ENCODE data around the gene ANKK1.

Gene ANKK1, protein sequence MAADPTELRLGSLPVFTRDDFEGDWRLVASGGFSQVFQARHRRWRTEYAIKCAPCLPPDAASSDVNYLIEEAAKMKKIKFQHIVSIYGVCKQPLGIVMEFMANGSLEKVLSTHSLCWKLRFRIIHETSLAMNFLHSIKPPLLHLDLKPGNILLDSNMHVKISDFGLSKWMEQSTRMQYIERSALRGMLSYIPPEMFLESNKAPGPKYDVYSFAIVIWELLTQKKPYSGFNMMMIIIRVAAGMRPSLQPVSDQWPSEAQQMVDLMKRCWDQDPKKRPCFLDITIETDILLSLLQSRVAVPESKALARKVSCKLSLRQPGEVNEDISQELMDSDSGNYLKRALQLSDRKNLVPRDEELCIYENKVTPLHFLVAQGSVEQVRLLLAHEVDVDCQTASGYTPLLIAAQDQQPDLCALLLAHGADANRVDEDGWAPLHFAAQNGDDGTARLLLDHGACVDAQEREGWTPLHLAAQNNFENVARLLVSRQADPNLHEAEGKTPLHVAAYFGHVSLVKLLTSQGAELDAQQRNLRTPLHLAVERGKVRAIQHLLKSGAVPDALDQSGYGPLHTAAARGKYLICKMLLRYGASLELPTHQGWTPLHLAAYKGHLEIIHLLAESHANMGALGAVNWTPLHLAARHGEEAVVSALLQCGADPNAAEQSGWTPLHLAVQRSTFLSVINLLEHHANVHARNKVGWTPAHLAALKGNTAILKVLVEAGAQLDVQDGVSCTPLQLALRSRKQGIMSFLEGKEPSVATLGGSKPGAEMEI

DNA sequence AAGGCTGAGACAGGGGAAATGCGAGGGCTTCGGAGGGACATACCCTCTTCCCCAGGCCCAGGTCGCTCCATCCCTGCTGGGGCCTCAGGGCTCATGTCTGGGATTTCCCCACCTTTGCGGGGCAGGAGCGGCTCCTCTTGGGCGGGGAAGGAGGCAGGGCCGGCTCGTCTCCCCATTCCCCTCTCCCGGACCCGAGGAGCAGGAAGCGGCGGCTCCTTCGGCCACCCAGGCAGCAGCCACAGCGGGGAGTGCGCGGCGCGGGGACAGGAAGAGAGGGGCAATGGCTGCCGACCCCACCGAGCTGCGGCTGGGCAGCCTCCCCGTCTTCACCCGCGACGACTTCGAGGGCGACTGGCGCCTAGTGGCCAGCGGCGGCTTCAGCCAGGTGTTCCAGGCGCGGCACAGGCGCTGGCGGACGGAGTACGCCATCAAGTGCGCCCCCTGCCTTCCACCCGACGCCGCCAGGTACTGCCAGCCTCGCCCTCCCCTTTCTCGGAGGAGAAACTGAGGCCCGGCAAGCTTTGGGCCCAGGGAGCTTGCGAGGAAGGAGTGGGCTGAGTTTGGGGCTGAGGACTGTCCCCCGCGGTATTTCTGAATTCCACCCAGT, at the start of gene ANKK1:
TSS of gene ANKK1 (plus strand) at position 175 of the 607 bp plus-strand sequence. CDS start at position 281, 106 bp downstream.
- no peak for DNase-seq

DNA sequence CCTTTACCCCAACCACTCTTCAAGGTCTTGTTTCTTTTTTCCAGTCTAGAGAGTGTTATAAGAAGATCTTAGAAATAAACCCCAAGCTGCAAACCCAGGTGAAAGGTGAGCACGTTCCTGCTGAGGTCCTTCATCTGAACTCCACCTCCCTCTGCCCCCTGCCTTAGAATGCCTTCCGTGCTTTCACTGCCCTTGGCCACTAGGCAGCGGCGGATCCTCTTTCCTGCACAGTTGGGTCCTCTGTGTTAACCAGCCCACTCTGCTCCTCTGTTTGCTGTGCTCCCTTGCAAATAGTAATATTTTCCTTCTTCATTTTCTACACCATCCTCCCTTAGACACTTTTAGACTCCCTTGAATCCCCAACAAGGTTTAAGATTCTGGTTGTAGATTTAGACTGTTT, 48.8 kb upstream of the ANKK1 start:
- DNase-seq: no peak

DNA sequence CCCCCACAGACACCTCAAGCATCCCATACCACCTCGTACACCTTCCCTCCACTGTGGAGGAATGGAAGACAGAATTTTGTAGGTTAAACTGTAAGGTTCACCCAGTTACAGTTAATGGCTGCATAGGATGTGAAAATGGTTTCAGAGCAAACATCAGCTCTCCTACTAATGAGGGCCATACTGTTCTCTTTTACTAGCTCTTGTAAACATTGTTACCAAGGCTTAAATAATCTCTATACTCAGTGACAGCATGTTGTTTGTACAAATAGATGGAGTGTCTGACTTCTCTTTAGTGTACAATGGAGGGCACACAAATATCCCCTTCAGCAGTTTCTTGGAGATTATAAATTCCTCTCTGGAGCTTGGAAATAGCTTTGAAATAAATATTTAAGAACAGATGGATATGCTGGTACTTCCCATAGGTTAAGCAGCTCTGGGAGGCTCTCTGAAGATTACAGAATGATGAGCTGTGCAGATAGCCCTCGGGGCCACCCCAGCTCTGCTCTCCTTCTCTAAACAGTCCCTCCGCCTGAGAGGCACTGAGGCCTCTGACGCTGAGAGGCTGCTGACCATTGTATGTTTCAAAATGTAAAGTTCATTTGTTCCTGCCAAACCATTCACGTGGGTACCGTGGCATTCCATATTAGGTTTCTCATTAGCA, 47.5 kb upstream of the ANKK1 start:
- no peak for DNase-seq

DNA sequence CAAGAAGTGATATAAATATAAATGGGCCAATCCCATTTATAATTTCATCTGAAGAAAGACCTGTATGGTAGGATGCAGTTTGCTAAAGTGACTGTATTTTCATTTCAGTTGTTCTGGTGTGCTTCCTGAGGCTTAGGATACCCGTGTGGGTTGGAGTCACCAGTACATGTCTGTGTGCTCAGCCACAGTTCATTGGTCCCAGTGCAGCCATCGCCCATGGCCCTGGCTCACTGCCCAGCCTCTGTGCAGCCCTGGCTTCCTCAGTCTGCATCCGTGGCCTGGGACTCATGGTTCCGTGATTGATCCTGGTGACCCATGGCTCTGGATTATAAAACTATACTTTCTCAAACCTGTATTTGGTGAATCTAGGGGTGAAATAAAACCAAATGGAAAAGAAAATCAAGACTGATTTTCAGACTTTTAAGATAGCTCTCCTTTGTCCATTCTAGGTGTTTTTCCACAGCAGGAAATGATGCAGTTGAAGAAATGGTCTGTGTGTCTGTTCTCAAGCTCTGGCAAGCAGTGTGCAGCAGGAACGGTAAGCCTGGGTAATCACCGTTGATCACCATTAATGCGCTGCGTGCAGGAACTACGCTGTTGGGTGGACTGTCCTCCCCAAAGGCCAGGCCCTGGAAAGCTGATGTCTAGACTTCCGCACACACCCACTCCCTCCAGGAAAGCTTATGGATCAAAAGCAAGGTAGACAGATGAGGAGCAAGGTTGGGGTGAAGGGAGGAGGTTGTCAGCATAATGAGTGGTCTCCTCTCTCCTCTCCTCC, 46.0 kb upstream of the ANKK1 start:
- DNase-seq: no peak

DNA sequence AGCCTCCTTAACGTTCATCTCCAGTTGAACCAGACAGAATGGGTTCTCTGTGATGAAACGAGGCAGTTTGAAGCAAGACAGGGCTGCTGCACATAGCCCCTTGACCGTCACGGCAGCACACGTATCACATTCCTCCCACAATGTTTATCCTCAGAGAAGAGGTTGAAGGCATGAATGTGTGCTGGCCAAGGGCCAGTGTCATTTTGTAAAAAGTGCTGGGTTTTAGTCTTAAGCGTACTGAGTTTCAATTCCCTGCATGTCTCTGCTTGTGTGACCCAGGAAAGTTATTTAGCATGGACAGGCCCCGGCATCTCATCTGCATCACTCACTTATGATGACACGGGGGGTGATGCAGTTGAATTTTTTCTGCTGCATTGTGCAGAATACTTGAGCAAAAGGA, 41.6 kb upstream of the ANKK1 start:
- DNase-seq: no peak

DNA sequence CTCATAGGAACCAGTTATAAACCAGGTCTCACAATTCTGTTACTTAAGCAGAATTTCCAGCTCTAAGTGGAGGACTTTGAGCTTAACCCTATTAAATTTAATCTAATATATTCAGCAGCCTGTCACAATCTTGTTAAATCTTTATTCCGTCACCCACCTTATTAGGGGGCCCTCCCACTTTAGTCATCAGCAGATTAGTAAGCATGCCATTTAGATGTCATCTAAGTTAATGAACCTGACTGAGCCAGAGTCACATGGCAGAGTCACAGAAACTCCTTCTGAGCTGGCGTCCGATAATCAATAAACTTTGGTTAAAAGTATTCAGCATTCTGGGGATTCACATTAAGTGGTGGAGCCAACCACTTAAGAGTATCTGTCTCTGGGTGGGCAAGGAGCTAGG, 38.1 kb upstream of the ANKK1 start:
- DNase-seq: no peak

DNA sequence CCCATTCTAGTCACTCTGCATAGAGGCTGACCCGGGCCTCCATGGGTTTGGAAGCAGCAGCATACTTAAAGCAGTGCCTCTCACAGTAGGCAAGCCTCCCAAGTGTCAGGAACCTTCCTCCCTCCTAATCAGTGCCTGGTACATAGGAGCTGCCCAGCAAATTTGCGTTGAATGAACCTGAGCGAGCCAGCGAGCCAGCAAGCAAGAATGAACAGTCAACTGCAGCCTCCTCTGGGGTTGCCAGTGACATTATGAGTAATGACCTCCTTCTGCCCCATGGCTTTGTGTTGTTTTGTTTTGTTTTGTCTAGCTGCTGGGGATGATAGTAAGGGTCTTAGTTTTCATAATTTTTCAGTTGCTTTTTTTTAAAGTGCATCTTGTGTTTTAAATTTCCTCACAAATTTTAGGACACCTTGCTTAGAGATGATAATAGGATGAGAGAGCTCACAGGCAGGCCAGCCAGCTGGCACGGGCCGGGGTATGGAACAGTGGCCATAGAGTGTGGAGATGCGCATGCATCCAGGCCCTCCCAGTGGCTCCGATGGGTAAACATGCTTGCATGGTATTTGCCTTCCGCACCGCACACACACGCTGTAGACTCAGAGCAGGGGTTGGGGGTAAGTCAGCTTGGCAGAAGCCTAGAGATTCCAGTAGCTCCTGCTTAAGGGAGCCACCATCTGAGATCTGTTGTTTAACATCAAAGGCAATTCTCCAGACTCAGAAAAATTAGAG, 37.1 kb upstream of the ANKK1 start:
- no peak for DNase-seq

DNA sequence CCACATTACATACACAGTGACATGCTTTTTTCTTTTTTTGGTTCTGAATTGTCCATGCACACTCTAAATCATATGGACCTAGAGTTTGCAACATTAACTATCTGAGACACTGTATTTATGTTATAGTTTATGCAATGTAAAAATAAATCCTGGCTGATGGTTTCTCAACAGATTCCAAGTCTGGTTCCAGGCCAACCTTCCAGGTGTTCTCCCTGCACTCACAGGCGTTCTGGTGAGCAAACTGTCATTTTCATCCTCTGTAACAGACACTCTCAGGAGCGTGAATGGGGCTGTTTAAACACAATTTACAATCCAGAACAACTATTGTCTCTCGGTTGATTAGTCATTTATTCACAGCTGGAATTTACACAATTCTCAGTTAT, 36.5 kb upstream of the ANKK1 start:
- DNase-seq: no peak

DNA sequence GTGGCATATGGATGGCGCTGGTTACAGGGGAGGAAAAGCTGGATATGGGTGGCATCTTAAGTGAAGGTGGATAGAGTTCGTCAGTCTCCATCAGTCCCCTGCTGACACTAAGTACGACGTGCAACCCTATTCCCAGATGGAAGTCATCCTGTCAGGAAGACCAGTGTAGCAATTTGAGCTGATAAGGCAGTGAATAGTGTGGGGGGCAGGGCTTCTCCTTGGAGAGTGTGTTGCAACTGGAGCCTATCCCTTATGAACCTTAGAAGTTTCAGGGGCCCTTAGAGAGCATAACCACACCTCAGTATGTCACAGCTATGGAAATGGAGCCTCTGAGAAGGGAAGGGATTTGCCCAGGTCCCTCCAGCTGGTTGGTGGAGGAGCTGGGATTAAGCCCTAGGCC, 36.1 kb upstream of the ANKK1 start:
- DNase-seq: no peak

DNA sequence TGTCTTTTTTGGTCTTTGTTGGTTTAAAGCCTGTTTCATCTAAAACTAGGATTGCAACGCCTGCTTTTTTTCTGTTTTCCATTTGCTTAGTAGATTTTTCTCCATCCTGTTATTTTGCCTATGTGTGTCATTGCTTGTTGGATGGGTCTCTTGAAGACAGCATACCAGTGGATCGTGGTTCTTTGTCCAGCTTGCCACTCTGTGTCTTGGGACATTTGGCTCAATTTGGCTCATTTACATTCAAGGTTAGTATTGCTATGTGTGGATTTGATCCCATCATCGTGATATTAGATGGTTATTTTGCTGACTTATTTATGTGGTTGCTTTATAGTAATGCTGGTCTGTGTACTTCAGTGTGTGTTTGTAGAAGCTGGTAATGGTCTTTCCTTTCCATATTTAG, 31.4 kb upstream of the ANKK1 start:
- DNase-seq: no peak

DNA sequence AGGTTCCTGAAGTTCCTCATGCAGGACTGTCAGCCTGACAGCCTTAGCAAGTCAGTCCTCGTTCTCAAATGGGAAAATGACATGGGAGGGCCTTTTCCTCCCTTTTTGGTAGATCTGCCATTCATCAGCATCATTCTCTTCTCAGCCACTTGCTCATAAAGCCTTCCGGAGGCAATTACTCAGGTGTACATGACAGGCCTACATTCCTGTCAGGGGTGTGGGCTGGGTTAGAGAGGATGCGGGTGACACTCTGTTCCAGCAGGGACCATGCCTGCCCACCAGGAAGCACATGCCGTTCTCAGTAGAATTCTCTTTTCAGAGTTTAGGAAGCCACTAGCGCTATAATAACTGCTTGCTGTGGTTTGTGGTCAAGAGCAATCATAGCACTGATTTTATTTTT, 24.2 kb upstream of the ANKK1 start:
- DNase-seq: no peak

DNA sequence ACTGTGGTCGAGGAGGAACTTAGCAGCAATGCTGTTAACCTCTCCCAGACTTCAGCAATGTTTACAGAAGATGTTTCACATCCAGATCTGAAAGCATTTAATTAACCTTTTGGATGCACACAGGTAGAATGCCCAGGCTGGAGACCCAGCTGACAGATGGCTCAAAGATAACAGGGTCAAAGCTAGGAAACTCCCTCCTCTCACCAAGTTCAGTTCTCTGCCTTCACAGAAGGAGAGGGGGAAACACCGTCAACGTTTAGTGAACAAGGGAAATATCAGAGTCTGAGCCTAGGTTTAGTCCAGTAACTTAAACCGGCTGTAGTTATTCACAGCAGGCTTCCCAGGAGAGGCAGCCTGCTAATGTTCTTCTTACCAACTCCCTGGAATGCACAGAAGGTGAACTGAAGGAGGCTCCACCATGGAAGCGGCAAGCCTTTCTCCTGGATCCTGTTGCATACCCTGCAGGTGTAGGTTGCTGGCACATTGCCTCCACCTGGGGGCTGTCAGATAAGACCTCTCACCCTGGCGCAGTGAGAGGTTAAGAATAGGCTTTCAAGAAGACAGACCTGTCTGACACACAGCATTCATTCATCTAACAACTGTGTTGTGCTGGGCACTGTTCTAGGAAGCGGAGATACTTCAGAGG, 23.5 kb upstream of the ANKK1 start:
- no peak for DNase-seq

DNA sequence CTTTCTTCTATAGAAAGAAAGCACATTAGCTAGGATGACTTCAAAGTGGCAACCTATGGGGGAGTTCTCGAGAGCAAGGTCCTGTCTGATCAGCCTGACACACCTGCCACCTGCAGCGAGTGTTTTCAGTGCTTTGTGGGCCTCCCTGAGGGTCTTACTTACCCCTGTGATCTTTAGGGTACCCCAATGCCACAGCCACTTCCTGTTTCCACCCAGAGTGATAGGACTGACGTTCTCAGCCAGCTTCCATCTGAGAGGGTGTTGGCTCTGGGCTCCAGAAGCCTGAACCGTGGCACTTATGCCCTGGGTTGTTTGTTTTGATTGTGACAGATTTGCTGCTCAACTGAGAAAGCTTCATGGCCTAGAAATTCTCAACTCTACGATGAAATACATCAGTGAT, 21.7 kb upstream of the ANKK1 start:
- DNase-seq: no peak

DNA sequence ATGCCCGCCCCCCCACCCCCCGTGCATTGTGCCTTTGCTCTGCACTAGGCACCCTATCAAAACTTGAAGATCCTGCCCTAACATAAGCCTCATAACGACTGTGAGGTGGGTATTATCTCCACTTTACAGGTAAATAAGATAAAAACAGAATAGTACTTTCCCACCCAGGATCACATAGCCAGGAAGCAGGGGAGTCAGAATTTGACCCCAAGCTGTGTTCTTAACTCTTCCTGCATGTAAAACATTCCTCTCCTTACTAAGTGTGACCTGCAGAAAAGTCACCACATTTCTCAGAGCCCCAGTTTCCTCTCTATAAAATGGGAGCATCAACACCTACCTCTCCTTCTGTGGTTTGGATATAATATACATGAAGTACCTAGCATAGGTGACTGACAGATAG, 18.2 kb upstream of the ANKK1 start:
- no peak for DNase-seq

DNA sequence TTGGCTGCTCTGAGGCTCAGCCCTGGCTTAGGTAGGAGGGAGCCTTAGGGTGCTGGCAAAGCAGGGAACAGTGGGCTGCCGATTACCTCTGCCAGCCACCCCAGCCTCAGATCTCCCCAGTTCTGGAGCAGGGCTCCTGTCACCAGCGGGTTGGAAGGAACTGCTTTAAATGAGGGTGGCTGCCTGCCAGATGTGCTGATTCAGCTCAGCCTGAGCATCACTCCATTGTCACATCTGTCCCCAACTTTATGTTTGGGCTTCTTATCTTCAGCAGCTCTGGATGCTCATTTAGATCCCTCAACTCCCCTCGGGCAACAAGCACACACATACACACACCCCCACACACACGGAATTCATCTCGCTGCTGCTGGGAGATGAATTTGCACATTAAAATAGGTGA, 16.9 kb upstream of the ANKK1 start:
- DNase-seq: no peak

DNA sequence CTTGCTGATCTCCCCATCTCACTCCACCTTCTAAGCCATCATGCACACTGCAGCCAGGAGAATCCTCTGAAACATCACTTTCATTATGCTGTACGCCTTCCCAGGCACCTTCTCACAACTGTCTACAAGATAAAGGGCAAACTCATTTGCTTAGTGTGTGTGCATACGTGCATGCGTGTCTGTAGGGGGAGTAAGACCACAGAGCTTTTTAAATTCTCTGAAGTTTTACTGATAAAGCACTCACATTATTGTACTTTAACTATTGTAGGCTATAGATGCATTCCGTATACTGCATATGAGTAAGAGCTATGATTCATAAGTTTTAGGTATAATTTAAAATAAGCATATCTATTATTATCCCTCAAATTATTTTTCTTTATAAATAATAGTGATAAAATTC, 15.3 kb upstream of the ANKK1 start:
- no peak for DNase-seq

DNA sequence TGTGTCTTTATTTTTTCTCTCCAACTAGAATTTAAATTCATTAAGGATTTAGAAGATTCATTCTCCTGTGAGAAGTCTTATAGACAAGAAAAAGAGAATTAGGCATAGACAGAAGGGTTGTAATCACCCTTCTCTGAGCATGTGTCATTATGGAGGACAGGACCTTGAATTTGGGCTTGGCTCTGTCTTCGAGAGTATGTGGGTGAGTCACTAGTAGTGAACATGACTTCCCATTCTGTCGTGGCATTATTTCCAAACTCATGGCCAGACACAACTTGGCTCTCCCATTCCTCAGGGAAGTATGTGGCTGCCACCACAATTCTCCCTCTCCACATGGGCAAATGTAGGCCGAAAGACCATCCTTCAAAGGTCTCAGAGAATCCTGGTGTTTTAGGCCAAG, 14.3 kb upstream of the ANKK1 start:
- no peak for DNase-seq

DNA sequence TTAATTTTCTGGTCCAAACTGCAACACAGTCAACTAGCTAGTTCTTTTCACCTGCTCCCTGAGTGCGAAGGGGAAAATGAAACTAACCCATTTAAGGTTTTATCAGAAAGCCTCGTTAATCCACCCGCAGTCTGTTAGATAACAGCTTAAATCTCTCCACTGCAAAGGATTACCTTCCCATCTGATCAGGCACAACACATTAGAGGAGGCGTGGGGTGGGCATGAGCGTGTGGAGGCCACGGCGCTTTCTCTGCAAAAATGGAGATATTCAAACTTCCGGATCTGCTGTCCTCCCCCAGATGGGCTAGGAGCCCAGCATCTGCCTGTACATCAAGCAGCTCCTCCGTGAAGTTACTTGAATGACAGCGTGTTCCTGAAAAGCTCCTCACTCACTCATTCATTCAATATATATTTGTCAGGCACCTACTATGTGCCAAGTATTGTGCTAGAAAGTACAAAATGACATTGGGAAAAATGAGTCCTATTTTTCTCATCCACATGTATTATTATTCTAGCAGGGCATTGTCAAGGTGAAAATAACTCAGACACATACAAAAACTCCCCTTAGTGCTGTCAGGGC, 13.5 kb upstream of the ANKK1 start:
- DNase-seq: no peak

DNA sequence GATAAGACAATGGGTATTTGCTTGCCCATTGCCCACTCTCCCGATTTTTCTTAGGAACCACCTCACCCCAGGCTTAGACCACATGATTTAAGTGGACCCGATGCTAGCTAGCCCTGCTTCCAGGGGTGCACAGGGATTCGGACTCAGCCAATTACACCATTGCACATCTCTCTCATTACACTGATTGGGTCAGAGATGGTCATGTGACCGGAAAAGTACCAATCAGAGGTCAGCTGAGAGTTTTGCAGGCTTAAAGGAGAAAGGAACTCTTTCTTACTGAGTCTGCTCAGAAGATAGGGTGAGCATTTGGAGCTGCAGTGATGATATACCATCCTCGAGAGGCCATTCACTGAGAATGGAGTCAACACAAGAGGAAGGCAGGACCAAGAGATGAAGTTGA, 12.2 kb upstream of the ANKK1 start:
- no peak for DNase-seq

DNA sequence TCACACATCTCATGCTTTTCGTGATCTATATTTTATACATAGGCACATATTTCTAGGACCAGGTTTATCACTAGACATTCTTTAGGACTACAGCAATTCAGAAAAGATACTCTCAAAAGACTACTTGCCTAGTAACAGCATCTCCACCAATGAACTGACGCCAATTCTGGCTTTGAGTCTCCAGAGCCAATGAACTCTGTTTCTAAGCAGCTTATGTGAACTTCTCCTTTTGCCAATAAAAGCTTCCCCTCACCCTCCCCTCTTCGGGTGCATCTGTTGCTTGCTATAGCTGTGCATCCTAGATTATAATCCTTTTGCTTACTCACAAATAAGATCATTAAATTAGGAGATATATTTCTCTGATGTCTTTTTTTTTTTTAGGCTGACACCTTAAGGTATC, 11.4 kb upstream of the ANKK1 start:
- DNase-seq: no peak
